ENCODE results near the gene CCDC91.
"Not testable (repeated sequence)": the region's sequence is repeated elsewhere in the genome, so short reads cannot be mapped to it uniquely, and the experiment has no call there.

The CCDC91 gene

GRCh38 chr12:28303192-28303591, 112.9 kb downstream of the CCDC91 start:
- no peak for DNase-seq

GRCh38 chr12:28306535-28306934, 116.3 kb downstream of the CCDC91 start:
- DNase-seq: no peak

GRCh38 chr12:28308891-28309290, 118.6 kb downstream of the CCDC91 start:
- no peak for DNase-seq

- DNase-seq: no peak
These were observed 123.4 kb downstream of the CCDC91 start for GRCh38 chr12:28313631-28314030.

GRCh38 chr12:28316049-28316448, 125.8 kb downstream of the CCDC91 start:
- DNase-seq: no peak

GRCh38 chr12:28318273-28318672, 128.0 kb downstream of the CCDC91 start:
- DNase-seq: no peak

GRCh38 chr12:28320353-28320752, 130.1 kb downstream of the CCDC91 start:
- DNase-seq: no peak

- DNase-seq: no peak
These were observed 137.5 kb downstream of the CCDC91 start for GRCh38 chr12:28327722-28328121.

- DNase-seq: no peak
These were observed 138.7 kb downstream of the CCDC91 start for GRCh38 chr12:28328967-28329366.

- DNase-seq: not testable (repeated sequence)
These were observed 139.5 kb downstream of the CCDC91 start for GRCh38 chr12:28329727-28330126.

- DNase-seq: not testable (repeated sequence)
These were observed 140.0 kb downstream of the CCDC91 start for GRCh38 chr12:28330232-28330631.

- no peak for DNase-seq
These were observed 140.9 kb downstream of the CCDC91 start for GRCh38 chr12:28331130-28331529.

- DNase-seq: no peak
These were observed 150.2 kb downstream of the CCDC91 start for GRCh38 chr12:28340261-28341045.

- no peak for DNase-seq
These were observed 153.5 kb downstream of the CCDC91 start for GRCh38 chr12:28343713-28344112.

- no peak for DNase-seq
These were observed 156.3 kb downstream of the CCDC91 start for GRCh38 chr12:28346567-28346966.

GRCh38 chr12:28349196-28349595, 158.9 kb downstream of the CCDC91 start:
- DNase-seq: no peak

GRCh38 chr12:28350502-28350901, 160.2 kb downstream of the CCDC91 start:
- no peak for DNase-seq

GRCh38 chr12:28351414-28351813, 161.2 kb downstream of the CCDC91 start:
- no peak for DNase-seq

- DNase-seq: no peak
These were observed 164.9 kb downstream of the CCDC91 start for GRCh38 chr12:28355161-28355560.

- DNase-seq: no peak
These were observed 170.0 kb downstream of the CCDC91 start for GRCh38 chr12:28360253-28360652.

GRCh38 chr12:28367326-28367725, 177.1 kb downstream of the CCDC91 start:
- no peak for DNase-seq

- no peak for DNase-seq
These were observed 177.7 kb downstream of the CCDC91 start for GRCh38 chr12:28367993-28368392.

- no peak for DNase-seq
These were observed 179.2 kb downstream of the CCDC91 start for GRCh38 chr12:28369483-28369882.

GRCh38 chr12:28374556-28374955, 184.3 kb downstream of the CCDC91 start:
- DNase-seq: no peak

GRCh38 chr12:28378736-28379135, 188.5 kb downstream of the CCDC91 start:
- DNase-seq: no peak
